Activated CD8-positive, alpha-beta memory T cell treated with anti-CD3 and anti-CD28 coated beads, Interleukin-2, amount 10 ng/mL, durations not matched to agents 7 days and 5 days (primary cell): ENCODE results near the gene TLE1. TPM values are rescaled to one million over a fixed set of nuclear protein-coding genes. Genes with fewer than 3 reads are reported as not detected.

Experiments
- ATAC-seq: fragments of 150-1000 bp; cut with Tn5 transposase; one replicate; pipeline ENCODE4 v1.10.0; 2021; ENCODE audit warnings: moderate library complexity
- CTCF ChIA-PET: fragments of 350-600 bp; sonication (Branson Sonifier 250); formaldehyde crosslinking; loops from one replicate; lab custom pipeline; 2021; ENCODE audit warnings: antibody characterized with exemption; lab: Charles Lee
- DNase-seq: peaks from one replicate; pipeline ENCODE4 v3.0.0-alpha.2; 2020
- H3K27ac Mint-ChIP-seq: one replicate; pipeline ENCODE4 v1.8.0; 2021; ENCODE audit warnings: mild to moderate bottlenecking, mixed read lengths
- H3K27me3 Mint-ChIP-seq: one replicate; pipeline ENCODE4 v1.8.0; 2021; ENCODE audit warnings: mixed read lengths
- H3K36me3 Mint-ChIP-seq: one replicate; pipeline ENCODE4 v1.8.0; 2021; ENCODE audit warnings: mild to moderate bottlenecking, mixed read lengths
- H3K4me1 Mint-ChIP-seq: one replicate; pipeline ENCODE4 v1.8.0; 2021; ENCODE audit warnings: mixed read lengths
- H3K4me3 Mint-ChIP-seq: one replicate; pipeline ENCODE4 v1.8.0; 2021; ENCODE audit warnings: mild to moderate bottlenecking, moderate library complexity, mixed read lengths
- H3K9me3 Mint-ChIP-seq: one replicate; pipeline ENCODE4 v1.8.0; 2022; ENCODE audit warnings: low read depth, mixed read lengths
- total RNA-seq, 2 experiments: library from RNA; stranded (reverse); gene quantifications; one replicate each; pipeline ENCODE4 v1.2.3, GENCODE V29; 2021

TLE1 gene
- total RNA-seq, 2 experiments from 2014 or later: 0.41 to 0.42 TPM

- ATAC-seq (no peak), DNase-seq (no peak)
- Mint-ChIP-seq H3K4me3 (no peak overlapping the region), H3K36me3 (no peaks in the 10 kb centered on the region), H3K9me3 (no peaks in the 10 kb centered on the region), H3K27ac (no peak overlapping the region), H3K4me1 (no peaks in the 10 kb centered on the region), H3K27me3 (no peaks in the 10 kb centered on the region)
- CTCF ChIA-PET: no interaction called here
Measured at GRCh38 chr9:81537964-81538363, 151.4 kb downstream of the TLE1 start.

GRCh38 chr9:81536242-81537025 lies 152.9 kb downstream of the TLE1 start:
- Mint-ChIP-seq H3K9me3 (no peaks in the 10 kb centered on the region), H3K36me3 (no peaks in the 10 kb centered on the region), H3K27me3 (no peaks in the 10 kb centered on the region), H3K27ac (no peak overlapping the region), H3K4me1 (no peaks in the 10 kb centered on the region), H3K4me3 (no peak overlapping the region)
- CTCF ChIA-PET: no interaction called here
- ATAC-seq (no peak), DNase-seq (no peak)

- H3K4me3 Mint-ChIP-seq: no peak overlapping the region
- ATAC-seq: no peak
- CTCF ChIA-PET: no interaction called here
Measured at GRCh38 chr9:81535542-81536241, 153.7 kb downstream of the TLE1 start.

GRCh38 chr9:81534138-81534875 lies 155.0 kb downstream of the TLE1 start:
- Mint-ChIP-seq H3K9me3 (peaks cover 2% of the 10 kb centered on the region), H3K4me3 (no peak overlapping the region), H3K36me3 (no peaks in the 10 kb centered on the region), H3K27me3 (no peaks in the 10 kb centered on the region), H3K27ac (no peak overlapping the region), H3K4me1 (no peaks in the 10 kb centered on the region)
- DNase-seq: no peak
- CTCF ChIA-PET: no interaction called here
- no peak for ATAC-seq

More at GRCh38 chr9:81535542-81536241, 153.7 kb downstream of the TLE1 start:
- Mint-ChIP-seq H3K27me3 (no peaks in the 10 kb centered on the region), H3K27ac (no peak overlapping the region), H3K9me3 (peaks cover 2% of the 10 kb centered on the region), H3K4me1 (no peaks in the 10 kb centered on the region), H3K36me3 (no peaks in the 10 kb centered on the region)
- DNase-seq: no peak

Other genes with a start within 250 kb of the TLE1 start
- gene SPATA31D4, start 238.9 kb upstream of the TLE1 start, total RNA-seq: not detected